ENCODE data around the gene NR1H4.

Gene NR1H4

DNA sequence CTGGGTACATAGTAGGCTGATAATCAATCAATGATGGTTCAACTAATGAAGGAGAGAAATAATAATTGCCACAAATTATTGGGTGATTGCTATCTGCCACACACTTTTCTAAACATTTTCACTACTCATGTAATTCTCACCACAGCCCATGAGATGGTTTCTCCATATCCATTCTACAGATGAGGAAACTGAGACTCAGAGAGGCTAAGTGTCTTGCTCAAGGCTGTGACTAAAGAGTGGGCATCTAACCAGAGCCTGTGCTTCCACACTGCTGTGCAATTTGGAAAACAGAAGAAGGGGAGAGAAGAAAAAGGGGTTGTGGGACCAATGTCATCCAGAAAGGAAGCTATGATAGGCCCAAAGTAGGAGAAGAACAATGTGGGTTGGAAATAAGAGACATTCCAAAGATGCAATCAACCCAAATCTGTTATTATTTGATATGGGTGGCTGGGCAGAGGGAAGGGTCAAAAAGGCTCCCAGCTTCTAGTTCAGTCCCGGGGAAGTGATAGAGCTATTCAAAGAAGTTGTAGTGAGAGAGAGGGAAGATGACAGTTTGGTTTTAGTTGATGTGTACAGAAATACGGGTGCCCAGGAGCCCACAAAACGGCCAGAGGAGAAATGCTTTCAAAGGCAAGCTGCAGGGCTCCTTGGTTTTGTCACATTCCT, 483 bp upstream of the NR1H4 start:
- no peak overlapping the region for H3K27ac ChIP-seq (ENCODE audit: extremely low read depth, low read depth, low read length)
- no peak overlapping the region for H3K4me3 ChIP-seq (ENCODE audit: low read depth, low read length)
- CTCF ChIA-PET, result interaction anchor here (0.7 kb wide), 2 partner anchors 10 to 167 kb away, joined by 3 read pairs; no protein-coding TSS in a partner anchor
- no peaks in the 10 kb centered on the region for H3K9me3 ChIP-seq (ENCODE audit: control insufficient read depth, insufficient read depth, low read depth, low read length)
- TF ChIP-seq ZNF560 (tag by site-specific recombination; IDR thresholded peaks at IDR 0.05; ENCODE audit: borderline replicate concordance) (no peak), ZNF670 (tag by site-specific recombination; IDR thresholded peaks at IDR 0.05; ENCODE audit: low read depth) (no peak), ZNF776 (tag by site-specific recombination; IDR thresholded peaks at IDR 0.05; ENCODE audit: borderline replicate concordance) (no peak), ZNF155 (tag by site-specific recombination; IDR thresholded peaks at IDR 0.05) (no peak), OSR2 (tag by site-specific recombination; IDR thresholded peaks at IDR 0.05) (no peak), ZNF558 (tag by site-specific recombination; IDR thresholded peaks at IDR 0.05) (no peak), ZNF658 (tag by site-specific recombination; IDR thresholded peaks at IDR 0.05) (no peak), ZNF600 (tag by site-specific recombination; IDR thresholded peaks at IDR 0.05) (no peak)
- TF ChIP-seq, protein P1, sequence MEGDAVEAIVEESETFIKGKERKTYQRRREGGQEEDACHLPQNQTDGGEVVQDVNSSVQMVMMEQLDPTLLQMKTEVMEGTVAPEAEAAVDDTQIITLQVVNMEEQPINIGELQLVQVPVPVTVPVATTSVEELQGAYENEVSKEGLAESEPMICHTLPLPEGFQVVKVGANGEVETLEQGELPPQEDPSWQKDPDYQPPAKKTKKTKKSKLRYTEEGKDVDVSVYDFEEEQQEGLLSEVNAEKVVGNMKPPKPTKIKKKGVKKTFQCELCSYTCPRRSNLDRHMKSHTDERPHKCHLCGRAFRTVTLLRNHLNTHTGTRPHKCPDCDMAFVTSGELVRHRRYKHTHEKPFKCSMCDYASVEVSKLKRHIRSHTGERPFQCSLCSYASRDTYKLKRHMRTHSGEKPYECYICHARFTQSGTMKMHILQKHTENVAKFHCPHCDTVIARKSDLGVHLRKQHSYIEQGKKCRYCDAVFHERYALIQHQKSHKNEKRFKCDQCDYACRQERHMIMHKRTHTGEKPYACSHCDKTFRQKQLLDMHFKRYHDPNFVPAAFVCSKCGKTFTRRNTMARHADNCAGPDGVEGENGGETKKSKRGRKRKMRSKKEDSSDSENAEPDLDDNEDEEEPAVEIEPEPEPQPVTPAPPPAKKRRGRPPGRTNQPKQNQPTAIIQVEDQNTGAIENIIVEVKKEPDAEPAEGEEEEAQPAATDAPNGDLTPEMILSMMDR (tag by site-specific recombination; IDR thresholded peaks at IDR 0.05), result no peak
- H3K36me3 ChIP-seq (ENCODE audit: control insufficient read depth in 2 of 2, insufficient read depth in 1 of 2, low read length in 2 of 2), result no peaks in the 10 kb centered on the region
- POLR2A ChIA-PET, result no interaction called here
- H3K4me1 ChIP-seq (ENCODE audit: control insufficient read depth, insufficient read depth, low read length), result no peaks in the 10 kb centered on the region

DNA sequence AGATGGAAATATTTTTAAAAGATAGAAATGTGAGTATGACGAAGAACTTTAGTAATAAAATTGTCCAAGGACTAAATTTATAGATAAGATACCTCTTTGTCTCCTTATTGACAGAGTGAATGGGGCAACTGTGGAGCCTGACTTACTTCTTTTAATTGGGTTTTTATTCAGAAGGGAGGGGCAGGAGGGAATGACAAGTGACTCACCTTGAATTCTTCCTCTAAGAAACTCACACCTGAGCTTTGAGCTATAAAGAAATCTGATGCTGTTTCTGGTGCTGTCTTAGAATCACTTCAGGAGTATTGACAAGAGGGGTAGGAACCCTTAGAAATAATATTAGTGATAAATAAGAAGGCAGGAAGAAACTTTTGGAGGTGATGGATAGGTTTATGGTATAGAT, 951 bp downstream of the NR1H4 start:
- ChIA-PET CTCF (no interaction called here), POLR2A (no interaction called here)
- Histone ChIP-seq H3K36me3 (ENCODE audit: control insufficient read depth in 2 of 2, insufficient read depth in 1 of 2, low read length in 2 of 2) (no peaks in the 10 kb centered on the region), H3K4me3 (ENCODE audit: low read depth, low read length) (no peak overlapping the region), H3K27ac (ENCODE audit: extremely low read depth, low read depth, low read length) (no peak overlapping the region), H3K9me3 (ENCODE audit: control insufficient read depth, insufficient read depth, low read depth, low read length) (no peaks in the 10 kb centered on the region), H3K4me1 (ENCODE audit: control insufficient read depth, insufficient read depth, low read length) (no peaks in the 10 kb centered on the region)
- TF ChIP-seq ZBTB8A (tag by site-specific recombination; IDR thresholded peaks at IDR 0.05) (no peak), HOXD13 (CRISPR knock-in tag; IDR thresholded peaks at IDR 0.05; ENCODE audit: borderline replicate concordance) (no peak), OSR2 (tag by site-specific recombination; IDR thresholded peaks at IDR 0.05) (no peak), ZNF266 (tag by site-specific recombination; IDR thresholded peaks at IDR 0.05; ENCODE audit: low read depth) (no peak)

DNA sequence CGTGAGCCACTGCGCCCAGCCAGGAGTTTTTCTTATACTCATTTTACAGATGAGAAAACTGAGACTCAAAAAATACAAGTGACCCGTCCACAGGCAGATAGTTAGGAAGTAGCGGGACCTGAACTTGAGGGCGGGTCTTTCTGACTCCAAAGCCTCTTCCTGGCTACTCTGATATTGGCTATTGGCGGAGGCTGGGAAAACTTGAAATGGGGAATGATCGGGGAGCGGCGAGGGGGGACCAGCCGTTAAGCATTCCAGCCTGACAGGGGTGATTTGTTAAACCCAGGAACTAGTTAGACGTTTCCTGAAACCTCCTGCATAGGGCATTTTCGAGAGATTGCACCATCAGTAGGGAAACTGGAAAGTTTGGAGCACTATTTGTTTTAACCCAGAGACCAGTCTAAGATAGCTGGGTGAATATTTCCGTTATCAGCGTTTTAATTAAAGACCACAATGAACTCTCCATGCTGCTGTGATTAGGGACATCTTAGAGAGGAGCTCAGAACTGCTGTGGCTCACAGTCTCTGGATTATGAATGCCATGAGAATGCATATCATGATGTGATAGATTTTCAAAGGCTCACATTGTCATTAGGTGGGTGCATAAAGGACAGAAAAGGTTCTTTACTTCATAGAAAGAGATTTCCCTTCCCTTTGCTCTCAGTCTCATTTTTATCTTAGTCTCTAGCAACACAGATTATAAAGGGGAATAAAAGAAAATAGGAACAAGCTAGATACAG, 2.5 kb downstream of the NR1H4 start:
- ChIA-PET POLR2A (no interaction called here), CTCF (no interaction called here)
- H3K36me3 ChIP-seq (ENCODE audit: control insufficient read depth in 2 of 2, insufficient read depth in 1 of 2, low read length in 2 of 2), result no peaks in the 10 kb centered on the region
- H3K4me1 ChIP-seq (ENCODE audit: control insufficient read depth, insufficient read depth, low read length), result no peaks in the 10 kb centered on the region
- no peak overlapping the region for H3K27ac ChIP-seq (ENCODE audit: extremely low read depth, low read depth, low read length)
- no peak overlapping the region for H3K4me3 ChIP-seq (ENCODE audit: low read depth, low read length)
- H3K9me3 ChIP-seq (ENCODE audit: control insufficient read depth, insufficient read depth, low read depth, low read length), result no peaks in the 10 kb centered on the region
- TF ChIP-seq, protein P2, sequence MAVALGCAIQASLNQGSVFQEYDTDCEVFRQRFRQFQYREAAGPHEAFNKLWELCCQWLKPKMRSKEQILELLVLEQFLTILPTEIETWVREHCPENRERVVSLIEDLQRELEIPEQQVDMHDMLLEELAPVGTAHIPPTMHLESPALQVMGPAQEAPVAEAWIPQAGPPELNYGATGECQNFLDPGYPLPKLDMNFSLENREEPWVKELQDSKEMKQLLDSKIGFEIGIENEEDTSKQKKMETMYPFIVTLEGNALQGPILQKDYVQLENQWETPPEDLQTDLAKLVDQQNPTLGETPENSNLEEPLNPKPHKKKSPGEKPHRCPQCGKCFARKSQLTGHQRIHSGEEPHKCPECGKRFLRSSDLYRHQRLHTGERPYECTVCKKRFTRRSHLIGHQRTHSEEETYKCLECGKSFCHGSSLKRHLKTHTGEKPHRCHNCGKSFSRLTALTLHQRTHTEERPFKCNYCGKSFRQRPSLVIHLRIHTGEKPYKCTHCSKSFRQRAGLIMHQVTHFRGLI (tag by site-specific recombination; IDR thresholded peaks at IDR 0.05), result no peak
- TF ChIP-seq, protein P3, sequence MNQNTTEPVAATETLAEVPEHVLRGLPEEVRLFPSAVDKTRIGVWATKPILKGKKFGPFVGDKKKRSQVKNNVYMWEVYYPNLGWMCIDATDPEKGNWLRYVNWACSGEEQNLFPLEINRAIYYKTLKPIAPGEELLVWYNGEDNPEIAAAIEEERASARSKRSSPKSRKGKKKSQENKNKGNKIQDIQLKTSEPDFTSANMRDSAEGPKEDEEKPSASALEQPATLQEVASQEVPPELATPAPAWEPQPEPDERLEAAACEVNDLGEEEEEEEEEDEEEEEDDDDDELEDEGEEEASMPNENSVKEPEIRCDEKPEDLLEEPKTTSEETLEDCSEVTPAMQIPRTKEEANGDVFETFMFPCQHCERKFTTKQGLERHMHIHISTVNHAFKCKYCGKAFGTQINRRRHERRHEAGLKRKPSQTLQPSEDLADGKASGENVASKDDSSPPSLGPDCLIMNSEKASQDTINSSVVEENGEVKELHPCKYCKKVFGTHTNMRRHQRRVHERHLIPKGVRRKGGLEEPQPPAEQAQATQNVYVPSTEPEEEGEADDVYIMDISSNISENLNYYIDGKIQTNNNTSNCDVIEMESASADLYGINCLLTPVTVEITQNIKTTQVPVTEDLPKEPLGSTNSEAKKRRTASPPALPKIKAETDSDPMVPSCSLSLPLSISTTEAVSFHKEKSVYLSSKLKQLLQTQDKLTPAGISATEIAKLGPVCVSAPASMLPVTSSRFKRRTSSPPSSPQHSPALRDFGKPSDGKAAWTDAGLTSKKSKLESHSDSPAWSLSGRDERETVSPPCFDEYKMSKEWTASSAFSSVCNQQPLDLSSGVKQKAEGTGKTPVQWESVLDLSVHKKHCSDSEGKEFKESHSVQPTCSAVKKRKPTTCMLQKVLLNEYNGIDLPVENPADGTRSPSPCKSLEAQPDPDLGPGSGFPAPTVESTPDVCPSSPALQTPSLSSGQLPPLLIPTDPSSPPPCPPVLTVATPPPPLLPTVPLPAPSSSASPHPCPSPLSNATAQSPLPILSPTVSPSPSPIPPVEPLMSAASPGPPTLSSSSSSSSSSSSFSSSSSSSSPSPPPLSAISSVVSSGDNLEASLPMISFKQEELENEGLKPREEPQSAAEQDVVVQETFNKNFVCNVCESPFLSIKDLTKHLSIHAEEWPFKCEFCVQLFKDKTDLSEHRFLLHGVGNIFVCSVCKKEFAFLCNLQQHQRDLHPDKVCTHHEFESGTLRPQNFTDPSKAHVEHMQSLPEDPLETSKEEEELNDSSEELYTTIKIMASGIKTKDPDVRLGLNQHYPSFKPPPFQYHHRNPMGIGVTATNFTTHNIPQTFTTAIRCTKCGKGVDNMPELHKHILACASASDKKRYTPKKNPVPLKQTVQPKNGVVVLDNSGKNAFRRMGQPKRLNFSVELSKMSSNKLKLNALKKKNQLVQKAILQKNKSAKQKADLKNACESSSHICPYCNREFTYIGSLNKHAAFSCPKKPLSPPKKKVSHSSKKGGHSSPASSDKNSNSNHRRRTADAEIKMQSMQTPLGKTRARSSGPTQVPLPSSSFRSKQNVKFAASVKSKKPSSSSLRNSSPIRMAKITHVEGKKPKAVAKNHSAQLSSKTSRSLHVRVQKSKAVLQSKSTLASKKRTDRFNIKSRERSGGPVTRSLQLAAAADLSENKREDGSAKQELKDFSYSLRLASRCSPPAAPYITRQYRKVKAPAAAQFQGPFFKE (tag by site-specific recombination; IDR thresholded peaks at IDR 0.05; ENCODE audit: borderline replicate concordance), result no peak
- TF ChIP-seq, protein P4, sequence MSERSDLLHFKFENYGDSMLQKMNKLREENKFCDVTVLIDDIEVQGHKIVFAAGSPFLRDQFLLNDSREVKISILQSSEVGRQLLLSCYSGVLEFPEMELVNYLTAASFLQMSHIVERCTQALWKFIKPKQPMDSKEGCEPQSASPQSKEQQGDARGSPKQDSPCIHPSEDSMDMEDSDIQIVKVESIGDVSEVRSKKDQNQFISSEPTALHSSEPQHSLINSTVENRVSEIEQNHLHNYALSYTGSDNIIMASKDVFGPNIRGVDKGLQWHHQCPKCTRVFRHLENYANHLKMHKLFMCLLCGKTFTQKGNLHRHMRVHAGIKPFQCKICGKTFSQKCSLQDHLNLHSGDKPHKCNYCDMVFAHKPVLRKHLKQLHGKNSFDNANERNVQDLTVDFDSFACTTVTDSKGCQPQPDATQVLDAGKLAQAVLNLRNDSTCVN (tag by site-specific recombination; optimal IDR thresholded peaks at IDR 0.05), result no peak
- no peak for TF ChIP-seq ZBTB8A (tag by site-specific recombination; IDR thresholded peaks at IDR 0.05)
- TF ChIP-seq, protein P5, sequence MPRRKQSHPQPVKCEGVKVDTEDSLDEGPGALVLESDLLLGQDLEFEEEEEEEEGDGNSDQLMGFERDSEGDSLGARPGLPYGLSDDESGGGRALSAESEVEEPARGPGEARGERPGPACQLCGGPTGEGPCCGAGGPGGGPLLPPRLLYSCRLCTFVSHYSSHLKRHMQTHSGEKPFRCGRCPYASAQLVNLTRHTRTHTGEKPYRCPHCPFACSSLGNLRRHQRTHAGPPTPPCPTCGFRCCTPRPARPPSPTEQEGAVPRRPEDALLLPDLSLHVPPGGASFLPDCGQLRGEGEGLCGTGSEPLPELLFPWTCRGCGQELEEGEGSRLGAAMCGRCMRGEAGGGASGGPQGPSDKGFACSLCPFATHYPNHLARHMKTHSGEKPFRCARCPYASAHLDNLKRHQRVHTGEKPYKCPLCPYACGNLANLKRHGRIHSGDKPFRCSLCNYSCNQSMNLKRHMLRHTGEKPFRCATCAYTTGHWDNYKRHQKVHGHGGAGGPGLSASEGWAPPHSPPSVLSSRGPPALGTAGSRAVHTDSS (tag by site-specific recombination; IDR thresholded peaks at IDR 0.05), result no peak
- TF ChIP-seq ZNF664 (tag by site-specific recombination; IDR thresholded peaks at IDR 0.05), result no peak

Measured in HEK293 (cell line).